IMR-90 (cell line): Measurements from ENCODE around the gene KCNMB1. TPM values are rescaled to one million over a fixed set of nuclear protein-coding genes. Genes with fewer than 3 reads are reported as not detected.

Experiments used
- ATAC-seq: fragments of 200-7000 bp; cut with Tn5 transposase; 2 replicates; pipeline ENCODE4 v1.9.1; 2020; ENCODE audit warnings: low read depth, mild to moderate bottlenecking, moderate library complexity
- BruUV-seq: library from RNA; stranded (reverse); fragments of 400-500 nt; replicated peaks from 2 replicates; lab custom pipeline; 2021; lab: Mats Ljungman, UMichigan
- CTCF ChIA-PET: fragments of 300-600 bp; formaldehyde crosslinking; extraction: SDS; loops from one replicate; lab custom pipeline; 2021; ENCODE audit warnings: antibody characterized with exemption; lab: Yijun Ruan, JAX
- POLR2A ChIA-PET: fragments of 300-600 bp; sonication (Branson Sonifier 250); formaldehyde crosslinking; loops from one replicate; lab custom pipeline; 2022; ENCODE audit warnings: antibody characterized with exemption; ENCODE audit not compliant: unreplicated experiment; lab: Charles Lee
- DNase-seq: peaks from one replicate; pipeline ENCODE4 v3.0.0; 2013
- H2AFZ ChIP-seq: replicated peaks from 2 replicates; pipeline ENCODE3; 2013; ENCODE audit warnings: low read length, mild to moderate bottlenecking; ENCODE audit not compliant: poor library complexity
- H2AK5ac ChIP-seq: 2 replicates; pipeline ENCODE4 v1.6.1; 2013; ENCODE audit warnings: low read depth, low read length, inconsistent platforms
- H2AK9ac ChIP-seq: replicated peaks from 2 replicates; pipeline ENCODE3; 2013; ENCODE audit warnings: mild to moderate bottlenecking, low read depth, low read length, moderate library complexity; ENCODE audit not compliant: poor library complexity
- H2BK120ac ChIP-seq: 2 replicates; pipeline ENCODE4 v1.6.1; 2013; ENCODE audit warnings: low read depth, low read length, inconsistent platforms
- H2BK15ac ChIP-seq: 3 replicates; pipeline ENCODE4 v1.6.1; 2013; ENCODE audit warnings: low read depth, low read length, inconsistent platforms
- H2BK20ac ChIP-seq: 2 replicates; pipeline ENCODE4 v1.6.1; 2013; ENCODE audit warnings: low read depth, mild to moderate bottlenecking, inconsistent platforms, low read length, moderate library complexity
- H2BK5ac ChIP-seq: 2 replicates; pipeline ENCODE4 v1.6.1; 2013; ENCODE audit warnings: mild to moderate bottlenecking, low read depth, low read length, inconsistent platforms; ENCODE audit not compliant: poor library complexity, severe bottlenecking
- H3K14ac ChIP-seq: replicated peaks from 2 replicates; pipeline ENCODE4 v1.6.1; 2013; ENCODE audit warnings: low read depth, low read length, inconsistent platforms
- H3K18ac ChIP-seq: 2 replicates; pipeline ENCODE4 v1.6.1; 2013; ENCODE audit warnings: low read depth, low read length, control low read depth
- H3K23ac ChIP-seq: 2 replicates; pipeline ENCODE4 v1.6.1; 2013; ENCODE audit warnings: low read depth, low read length, inconsistent platforms
- H3K27ac ChIP-seq: 2 replicates; pipeline ENCODE4 v1.5.1; 2013; ENCODE audit warnings: mild to moderate bottlenecking, control low read depth, low read length; ENCODE audit not compliant: insufficient read depth
- H3K27me3 ChIP-seq: 2 replicates; pipeline ENCODE4 v1.6.1; 2013; ENCODE audit warnings: low read length; ENCODE audit not compliant: control insufficient read depth, insufficient read depth
- H3K36me3 ChIP-seq: 2 replicates; pipeline ENCODE4 v1.6.1; 2013; ENCODE audit warnings: low read length, mixed read lengths; ENCODE audit not compliant: control insufficient read depth, insufficient read depth
- H3K4ac ChIP-seq: 2 replicates; pipeline ENCODE4 v1.6.1; 2013; ENCODE audit warnings: low read depth, low read length, inconsistent platforms
- H3K4me1 ChIP-seq: 2 replicates; pipeline ENCODE4 v1.6.1; 2013; ENCODE audit warnings: low read length, mixed read lengths; ENCODE audit not compliant: control insufficient read depth, insufficient read depth
- H3K4me2 ChIP-seq: 2 replicates; pipeline ENCODE4 v1.6.1; 2013; ENCODE audit warnings: low read depth, mild to moderate bottlenecking, control low read depth, low read length, moderate library complexity
- H3K4me3 ChIP-seq: 2 replicates; pipeline ENCODE4 v1.5.1; 2013; ENCODE audit warnings: low read depth, mild to moderate bottlenecking, control low read depth, low read length, moderate library complexity; ENCODE audit not compliant: insufficient read depth
- H3K56ac ChIP-seq: 2 replicates; pipeline ENCODE4 v1.6.1; 2013; ENCODE audit warnings: low read length, inconsistent platforms; ENCODE audit not compliant: insufficient read depth; ENCODE audit errors: extremely low read depth
- H3K79me1 ChIP-seq, 2 experiments: 2 replicates each; pipeline ENCODE4 v1.6.1; 2013; ENCODE audit warnings: low read length in 2 of 2, inconsistent platforms in 1 of 2, low read depth in 1 of 2
- H3K9ac ChIP-seq: 2 replicates; pipeline ENCODE4 v1.6.1; 2013; ENCODE audit warnings: low read depth, low read length, control low read depth
- H3K9me1 ChIP-seq: 2 replicates; pipeline ENCODE4 v1.6.1; 2013; ENCODE audit warnings: low read length, inconsistent platforms; ENCODE audit not compliant: insufficient read depth
- H3K9me3 ChIP-seq: 2 replicates; pipeline ENCODE4 v1.6.1; 2013; ENCODE audit warnings: low read length; ENCODE audit not compliant: control insufficient read depth, insufficient read depth
- H4K20me1 ChIP-seq: 2 replicates; pipeline ENCODE4 v1.6.1; 2013; ENCODE audit warnings: low read length, inconsistent platforms; ENCODE audit not compliant: insufficient read depth
- H4K5ac ChIP-seq: 2 replicates; pipeline ENCODE4 v1.6.1; 2013; ENCODE audit warnings: mild to moderate bottlenecking, low read depth, low read length, control low read depth
- H4K8ac ChIP-seq, 2 experiments: 2 replicates each; pipeline ENCODE4 v1.6.1; 2013; ENCODE audit warnings: low read depth in 2 of 2, low read length in 2 of 2, control low read depth in 1 of 2, inconsistent platforms in 1 of 2
- H4K91ac ChIP-seq: 2 replicates; pipeline ENCODE4 v1.6.1; 2013; ENCODE audit warnings: low read depth, low read length, inconsistent platforms; ENCODE audit not compliant: insufficient read depth
- BHLHE40 ChIP-seq: fragments of 150-350 bp; IDR thresholded peaks from 2 replicates; pipeline ENCODE4 v1.6.1; 2016; ENCODE audit warnings: mild to moderate bottlenecking, low read depth, low read length
- CHD1 ChIP-seq: IDR thresholded peaks from 2 replicates; pipeline ENCODE4 v1.6.1; 2012; ENCODE audit warnings: low read depth, low read length, improper control_type of control experiment
- FOS ChIP-seq: fragments of 150-350 bp; IDR thresholded peaks from 2 replicates; pipeline ENCODE4 v1.6.1; 2016; ENCODE audit warnings: low read depth, low read length
- MAZ ChIP-seq: IDR thresholded peaks from 2 replicates; pipeline ENCODE4 v1.6.1; 2012; ENCODE audit warnings: low read depth, mild to moderate bottlenecking, low read length, improper control_type of control experiment, moderate library complexity, borderline replicate concordance
- MXI1 ChIP-seq: IDR thresholded peaks from 2 replicates; pipeline ENCODE4 v1.6.1; 2012; ENCODE audit warnings: low read depth, mild to moderate bottlenecking, low read length, moderate library complexity, borderline replicate concordance
- NFE2L2 ChIP-seq: fragments of 150-350 bp; IDR thresholded peaks from 2 replicates; pipeline ENCODE4 v1.6.1; 2016; ENCODE audit warnings: low read depth, mild to moderate bottlenecking, low read length
- POLR2A ChIP-seq: IDR thresholded peaks from 2 replicates; pipeline ENCODE4 v1.6.1; 2012; ENCODE audit warnings: mild to moderate bottlenecking, low read depth, low read length
- RAD21 ChIP-seq: IDR thresholded peaks from 2 replicates; pipeline ENCODE4 v1.6.1; 2012; ENCODE audit warnings: low read length, improper control_type of control experiment
- RCOR1 ChIP-seq: IDR thresholded peaks from 2 replicates; pipeline ENCODE4 v1.6.1; 2012; ENCODE audit warnings: mild to moderate bottlenecking, low read length, improper control_type of control experiment; ENCODE audit not compliant: insufficient replicate concordance
- RFX5 ChIP-seq: IDR thresholded peaks from 2 replicates; pipeline ENCODE4 v1.8.0; 2012; ENCODE audit warnings: low read depth, mild to moderate bottlenecking, low read length, moderate library complexity
- WGBS, 2 experiments: methylation state at CpG; one replicate each; pipeline versions ENCODE4 v1.1.5 to v1.1.7; 2013; ENCODE audit warnings: missing lambda C conversion rate in 2 of 2; ENCODE audit not compliant: insufficient read length in 1 of 2; ENCODE audit errors: extremely low coverage in 2 of 2; 5-methylcytosine and 5-hydroxymethylcytosine counted together
- dilution Hi-C: fragments of 300-500 bp; cut with HindIII; formaldehyde crosslinking; loops from one replicate; pipeline ENCODE4 v1.14.3; 2018; ENCODE audit warnings: low sequenced_read_pairs; ENCODE audit not compliant: unreplicated experiment
- in situ Hi-C: fragments of 300-500 bp; cut with MboI; formaldehyde crosslinking; loops from 3 replicates; pipeline ENCODE4 v1.14.3; 2019; ENCODE audit warnings: low sequenced_read_pairs, inconsistent platforms, mixed read lengths
- intact Hi-C: fragments of 100-400 bp; cut with micrococcal nuclease; formaldehyde crosslinking; loops from 2 replicates; pipeline ENCODE4 v1.10.0; 2022
- polyA plus RNA-seq, 3 experiments: library from polyadenylated mRNA; depleted of rRNA; stranded (reverse); fragments of >200 nt; gene quantifications; 2 replicates each; pipeline ENCODE4 v1.2.3, GENCODE V29; 2012; ENCODE audit warnings: low replicate concordance in 1 of 3
- total RNA-seq: library from RNA; depleted of rRNA; stranded (reverse); fragments of >200 nt; gene quantifications from 2 replicates; pipeline ENCODE4 v1.2.3, GENCODE V29; 2012
- TF ChIP-seq, protein P1 (sequence below): fragments of 150-350 bp; IDR thresholded peaks from 2 replicates; pipeline ENCODE4 v1.6.1; 2016; ENCODE audit warnings: low read depth, mild to moderate bottlenecking, low read length, moderate library complexity, borderline replicate concordance
- TF ChIP-seq, protein P2 (sequence below): fragments of 150-350 bp; IDR thresholded peaks from 2 replicates; pipeline ENCODE4 v1.6.1; 2017; ENCODE audit warnings: mild to moderate bottlenecking, antibody characterized with exemption, low read length, low read depth

KCNMB1 gene
- total and polyA plus RNA-seq, 2 of the 4 experiments (the other 2 are of a cell fraction): not detected

- no peak overlapping the region for H4K91ac ChIP-seq
- H3K9me3 ChIP-seq: no peaks in the 10 kb centered on the region
- H4K20me1 ChIP-seq: no peaks in the 10 kb centered on the region
- H2BK120ac ChIP-seq: no peak overlapping the region
- H3K4me2 ChIP-seq: no peak overlapping the region
- no peak overlapping the region for H3K27ac ChIP-seq
- intact Hi-C loops (no loop called here), dilution Hi-C loops (no loop called here), in situ Hi-C loops (no loop called here)
- H3K18ac ChIP-seq: no peak overlapping the region
- TF ChIP-seq BHLHE40 (no peak), MAZ (no peak), CHD1 (no peak), FOS (no peak), NFE2L2 (no peak), MXI1 (no peak), RFX5 (no peak), RCOR1 (no peak), POLR2A (no peak), RAD21 (no peak)
- TF ChIP-seq, protein P1, sequence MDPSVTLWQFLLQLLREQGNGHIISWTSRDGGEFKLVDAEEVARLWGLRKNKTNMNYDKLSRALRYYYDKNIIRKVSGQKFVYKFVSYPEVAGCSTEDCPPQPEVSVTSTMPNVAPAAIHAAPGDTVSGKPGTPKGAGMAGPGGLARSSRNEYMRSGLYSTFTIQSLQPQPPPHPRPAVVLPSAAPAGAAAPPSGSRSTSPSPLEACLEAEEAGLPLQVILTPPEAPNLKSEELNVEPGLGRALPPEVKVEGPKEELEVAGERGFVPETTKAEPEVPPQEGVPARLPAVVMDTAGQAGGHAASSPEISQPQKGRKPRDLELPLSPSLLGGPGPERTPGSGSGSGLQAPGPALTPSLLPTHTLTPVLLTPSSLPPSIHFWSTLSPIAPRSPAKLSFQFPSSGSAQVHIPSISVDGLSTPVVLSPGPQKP: no peak
- TF ChIP-seq, protein P2, sequence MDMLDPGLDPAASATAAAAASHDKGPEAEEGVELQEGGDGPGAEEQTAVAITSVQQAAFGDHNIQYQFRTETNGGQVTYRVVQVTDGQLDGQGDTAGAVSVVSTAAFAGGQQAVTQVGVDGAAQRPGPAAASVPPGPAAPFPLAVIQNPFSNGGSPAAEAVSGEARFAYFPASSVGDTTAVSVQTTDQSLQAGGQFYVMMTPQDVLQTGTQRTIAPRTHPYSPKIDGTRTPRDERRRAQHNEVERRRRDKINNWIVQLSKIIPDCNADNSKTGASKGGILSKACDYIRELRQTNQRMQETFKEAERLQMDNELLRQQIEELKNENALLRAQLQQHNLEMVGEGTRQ: no peak
- CTCF ChIA-PET: no interaction called here
- H3K23ac ChIP-seq: no peak overlapping the region
- H3K36me3 ChIP-seq: no peaks in the 10 kb centered on the region
- no peak overlapping the region for H3K4ac ChIP-seq
- DNase-seq (no peak), ATAC-seq (no peak)
- no peak overlapping the region for H2AK5ac ChIP-seq
- no TSS peak for BruUV-seq
- no peaks in the 10 kb centered on the region for H3K4me1 ChIP-seq
- H3K9me1 ChIP-seq: no peaks in the 10 kb centered on the region
- no peak overlapping the region for H2AK9ac ChIP-seq
- no peak overlapping the region for H2BK20ac ChIP-seq
- H3K56ac ChIP-seq: no peak overlapping the region
- no peaks in the 10 kb centered on the region for H3K27me3 ChIP-seq
- no peak overlapping the region for H4K8ac ChIP-seq
- no peak overlapping the region for H3K14ac ChIP-seq
- H2BK5ac ChIP-seq: no peak overlapping the region
- no peaks in the 10 kb centered on the region for H3K79me1 ChIP-seq
- H3K4me3 ChIP-seq: no peak overlapping the region
- H2BK15ac ChIP-seq: no peak overlapping the region
- no peak overlapping the region for H2AFZ ChIP-seq
- POLR2A ChIA-PET: no interaction called here
- no peak overlapping the region for H3K9ac ChIP-seq
- no peak overlapping the region for H4K5ac ChIP-seq
- no CpG with 5 or more reads among the region's 9 CpGs for WGBS, 2 experiments
Observed at GRCh38 chr5:170337045-170337733, 52.0 kb downstream of the KCNMB1 start.
